ENCODE measurements around the gene MYOF. TPM values are rescaled to one million over a fixed set of nuclear protein-coding genes. Genes with fewer than 3 reads are reported as not detected.
A peak's percentile ranks its signal among the peaks of the same experiment; 100 is the strongest.
"Not testable (repeated sequence)": the region's sequence is repeated elsewhere in the genome, so short reads cannot be mapped to it uniquely, and the experiment has no call there.

The MYOF gene
- total RNA-seq, 4 donors from 2014 or later = 41.2 to 114 (median 86.9) TPM

GRCh38 chr10:93420944-93421825 lies 60.9 kb downstream of the MYOF start:
- intact Hi-C loops (cut with DNase I; ENCODE audit: low total_unique reads) = no loop called here
- Histone ChIP-seq H3K36me3 (no peaks in the 10 kb centered on the region), H3K27me3 (no peaks in the 10 kb centered on the region), H3K4me1 (peaks cover 0 to 7% of the 10 kb centered on the region in 2 donors), H3K27ac (peak overlapping the region; percentile 20 to 81), H3K4me3 (no peak overlapping the region), H3K9me3 (no peaks in the 10 kb centered on the region)
- no peak for DNase-seq
- TF ChIP-seq POLR2A (IDR thresholded peaks at IDR 0.05) = no peak
- TF ChIP-seq CTCF (IDR thresholded peaks at IDR 0.05) = no peak

GRCh38 chr10:93420091-93420490 lies 62.0 kb downstream of the MYOF start:
- no peak for TF ChIP-seq CTCF (IDR thresholded peaks at IDR 0.05)
- no peak for TF ChIP-seq POLR2A (IDR thresholded peaks at IDR 0.05)
- Histone ChIP-seq H3K4me3 (no peak overlapping the region), H3K27me3 (no peaks in the 10 kb centered on the region), H3K9me3 (no peaks in the 10 kb centered on the region), H3K27ac (peak overlapping the region; percentile 20 to 81), H3K36me3 (no peaks in the 10 kb centered on the region), H3K4me1 (peaks cover 0 to 7% of the 10 kb centered on the region in 2 donors)
- DNase-seq = peak in 1 of 2 donors; percentile 46
- intact Hi-C loops (cut with DNase I; ENCODE audit: low total_unique reads) = no loop called here

DNA sequence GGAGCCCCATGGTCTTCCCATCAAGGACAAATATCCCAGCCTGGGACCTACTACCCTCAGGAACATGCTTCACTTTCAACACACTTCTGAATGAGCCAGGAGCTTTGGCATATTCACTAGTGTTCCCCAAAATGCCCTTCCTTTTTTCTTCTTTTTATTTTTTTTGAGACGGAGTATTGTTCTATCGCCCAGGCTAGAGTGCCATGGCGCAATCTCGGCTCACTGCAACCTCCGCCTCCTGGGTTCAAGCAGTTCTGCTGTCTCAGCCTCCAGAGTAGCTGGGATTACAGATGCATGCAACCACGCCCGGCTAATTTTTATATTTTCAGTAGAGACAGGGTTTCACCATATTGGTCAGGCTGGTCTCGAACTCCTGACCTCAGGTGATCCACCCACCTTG lies 63.1 kb downstream of the MYOF start:
- H3K27me3 ChIP-seq; H3K4me3 ChIP-seq; H3K4me1 ChIP-seq; intact Hi-C loops (cut with DNase I; ENCODE audit: low total_unique reads); H3K9me3 ChIP-seq; H3K36me3 ChIP-seq; DNase-seq: not testable (repeated sequence)
- H3K27ac ChIP-seq = peak overlapping the region in 1 of 2 donors; percentile 81

- Histone ChIP-seq H3K27ac (no peak overlapping the region), H3K4me3 (no peak overlapping the region), H3K36me3 (no peaks in the 10 kb centered on the region), H3K4me1 (peaks cover 0 to 7% of the 10 kb centered on the region in 2 donors), H3K27me3 (no peaks in the 10 kb centered on the region), H3K9me3 (no peaks in the 10 kb centered on the region)
- intact Hi-C loops (cut with DNase I; ENCODE audit: low total_unique reads) = no loop called here
- TF ChIP-seq POLR2A (IDR thresholded peaks at IDR 0.05) (no peak), CTCF (IDR thresholded peaks at IDR 0.05) (no peak)
- DNase-seq = no peak
Observed at GRCh38 chr10:93417921-93418320, 64.2 kb downstream of the MYOF start.

- intact Hi-C loops (cut with DNase I; ENCODE audit: low total_unique reads) = no loop called here
- DNase-seq = no peak
- TF ChIP-seq POLR2A (IDR thresholded peaks at IDR 0.05) (no peak), CTCF (IDR thresholded peaks at IDR 0.05) (no peak)
Observed at GRCh38 chr10:93417266-93417665, 64.9 kb downstream of the MYOF start.

More at GRCh38 chr10:93417266-93417665, 64.9 kb downstream of the MYOF start:
- no peaks in the 10 kb centered on the region for H3K27me3 ChIP-seq
- H3K9me3 ChIP-seq = no peaks in the 10 kb centered on the region
- no peak overlapping the region for H3K27ac ChIP-seq
- no peak overlapping the region for H3K4me3 ChIP-seq
- peaks cover 0 to 7% of the 10 kb centered on the region in 2 donors for H3K4me1 ChIP-seq
- H3K36me3 ChIP-seq = no peaks in the 10 kb centered on the region
